Activated naive CD4-positive, alpha-beta T cell treated with anti-CD3 and anti-CD28 coated beads, Interleukin-2, amount 10 ng/mL, durations not matched to agents 7 days and 5 days (primary cell): ENCODE results near the gene BEAN1.

Experiments
- CTCF ChIA-PET: fragments of 350-600 bp; sonication (Branson Sonifier 250); formaldehyde crosslinking; loops from one replicate; lab custom pipeline; 2021; ENCODE audit warnings: antibody characterized with exemption; lab: Charles Lee
- DNase-seq: peaks from one replicate; pipeline ENCODE4 v3.0.0-alpha.2; 2020
- H3K27ac Mint-ChIP-seq: one replicate; pipeline ENCODE4 v1.8.0; 2021; ENCODE audit warnings: mild to moderate bottlenecking, moderate library complexity, mixed read lengths
- H3K27me3 Mint-ChIP-seq: one replicate; pipeline ENCODE4 v1.8.0; 2021; ENCODE audit warnings: mild to moderate bottlenecking, mixed read lengths
- H3K36me3 Mint-ChIP-seq: one replicate; pipeline ENCODE4 v1.8.0; 2021; ENCODE audit warnings: mixed read lengths
- H3K4me1 Mint-ChIP-seq: one replicate; pipeline ENCODE4 v1.8.0; 2021; ENCODE audit warnings: mixed read lengths
- H3K4me3 Mint-ChIP-seq: one replicate; pipeline ENCODE4 v1.8.0; 2021; ENCODE audit warnings: mild to moderate bottlenecking, moderate library complexity, mixed read lengths
- H3K9me3 Mint-ChIP-seq: one replicate; pipeline ENCODE4 v1.8.0; 2021; ENCODE audit warnings: mixed read lengths

BEAN1 gene

DNA sequence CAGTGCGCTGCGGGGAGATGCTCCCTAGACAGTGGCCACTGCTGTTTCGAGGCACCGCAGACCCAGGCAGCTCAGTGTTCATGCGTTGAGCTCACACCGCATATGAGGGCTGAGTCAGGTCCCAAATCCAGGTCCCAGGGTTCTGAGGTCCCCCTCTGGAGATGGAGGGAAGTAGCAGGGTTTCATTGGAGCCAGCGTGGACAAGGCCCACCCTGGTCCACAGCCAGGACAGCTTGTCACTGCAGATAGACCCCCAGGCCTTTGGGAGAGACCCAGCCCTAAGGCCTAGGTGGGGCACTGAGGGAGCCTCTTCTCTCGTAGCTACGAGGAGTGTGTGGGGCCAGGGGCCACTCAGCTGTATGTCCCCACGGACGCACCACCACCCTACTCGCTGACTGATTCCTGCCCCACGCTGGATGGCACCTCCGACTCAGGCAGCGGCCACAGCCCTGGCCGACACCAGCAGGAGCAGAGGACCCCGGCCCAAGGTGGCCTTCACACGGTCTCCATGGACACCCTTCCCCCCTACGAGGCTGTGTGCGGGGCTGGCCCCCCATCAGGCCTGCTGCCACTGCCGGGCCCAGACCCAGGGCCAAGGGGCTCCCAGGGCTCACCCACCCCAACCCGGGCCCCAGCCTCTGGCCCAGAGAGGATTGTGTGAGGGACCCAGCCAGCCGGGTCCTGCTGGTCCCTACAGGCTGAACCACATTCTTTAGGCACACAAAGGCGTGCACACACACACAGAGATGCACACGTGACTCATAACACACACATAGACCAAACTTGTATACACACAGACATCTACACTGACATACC is 53.4 kb downstream of the BEAN1 start:
- no peak for DNase-seq
- Mint-ChIP-seq H3K4me1 (peaks cover 42% of the 10 kb centered on the region), H3K9me3 (no peaks in the 10 kb centered on the region), H3K27me3 (peaks cover 25% of the 10 kb centered on the region), H3K36me3 (no peaks in the 10 kb centered on the region), H3K27ac (peak overlapping the region; percentile 76), H3K4me3 (no peak overlapping the region)
- CTCF ChIA-PET = interaction anchor here (0.9 to 10.3 kb wide), 8 partner anchors 25 to 109 kb away, joined by 3 to 75 read pairs (median 4); no protein-coding TSS in a partner anchor

DNA sequence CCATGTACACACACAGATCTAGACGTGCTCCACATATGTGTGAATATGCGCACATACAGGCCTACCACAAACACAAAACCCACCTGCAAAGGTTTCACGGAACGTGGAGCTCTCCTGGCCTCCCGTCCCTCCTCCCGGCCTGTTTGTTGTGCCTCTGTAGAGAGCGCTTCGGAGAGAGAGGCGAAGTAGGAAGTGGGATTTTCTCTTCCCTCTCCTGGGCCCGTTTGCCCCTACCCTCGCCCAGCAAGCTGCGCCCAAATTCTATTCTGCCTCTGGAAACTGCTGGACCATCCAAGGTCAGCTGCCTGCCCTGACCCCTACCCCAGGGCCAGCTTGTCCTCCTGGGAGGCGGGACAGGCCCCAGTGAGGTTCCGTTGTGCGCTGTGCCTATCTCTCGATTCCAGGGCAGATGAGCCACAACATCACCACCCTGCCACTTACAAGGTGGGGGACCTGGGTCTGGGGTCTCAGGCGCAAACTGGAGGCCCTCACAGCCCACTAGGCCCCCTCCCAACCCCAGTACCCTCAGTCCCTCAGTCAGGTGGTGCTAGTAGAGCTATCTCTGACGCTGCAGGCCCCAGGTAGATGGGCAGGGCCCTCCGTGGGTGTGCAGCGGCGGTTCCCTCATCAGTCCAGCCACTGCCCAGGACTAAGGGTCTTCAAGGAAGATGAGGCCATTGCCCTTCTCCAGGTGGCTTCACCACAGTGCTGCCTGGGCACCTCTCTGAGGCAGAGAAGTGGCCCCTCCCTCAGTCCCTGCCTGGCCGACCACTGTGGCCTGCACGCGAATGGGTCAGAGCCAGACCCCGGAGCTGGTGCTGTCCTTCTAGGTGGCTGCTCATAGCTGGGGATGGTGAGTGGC is 54.2 kb downstream of the BEAN1 start:
- Mint-ChIP-seq H3K4me3 (no peak overlapping the region), H3K36me3 (no peaks in the 10 kb centered on the region), H3K9me3 (no peaks in the 10 kb centered on the region), H3K4me1 (peaks cover 38% of the 10 kb centered on the region), H3K27me3 (peaks cover 27% of the 10 kb centered on the region), H3K27ac (no peak overlapping the region)
- no peak for DNase-seq
- CTCF ChIA-PET = interaction anchor here (0.6 to 10.3 kb wide), 11 partner anchors 25 to 137 kb away, joined by 3 to 75 read pairs (median 6); no protein-coding TSS in a partner anchor

DNA sequence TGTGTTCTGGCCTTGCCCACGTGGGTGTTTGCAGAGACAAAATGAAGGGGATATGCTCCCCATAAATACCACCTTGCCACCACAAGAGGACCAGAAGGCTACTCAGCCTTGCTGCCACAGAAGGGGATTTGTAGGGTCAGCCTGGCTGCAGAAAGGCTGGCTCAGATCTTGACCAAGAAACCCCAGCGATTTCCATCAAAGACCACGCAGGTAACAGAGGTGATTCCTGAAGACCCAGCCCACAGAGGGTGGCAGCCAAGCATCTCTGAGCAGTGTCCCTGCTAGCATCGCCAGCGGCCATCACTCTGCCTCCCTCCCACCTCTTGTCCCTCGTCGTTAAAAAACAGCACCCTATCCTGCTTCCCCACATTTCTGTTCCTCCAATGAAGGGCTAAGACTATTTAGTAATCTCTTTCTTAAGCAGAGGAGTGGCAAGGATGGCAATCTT is 54.9 kb downstream of the BEAN1 start:
- CTCF ChIA-PET = interaction anchor here (0.6 to 10.3 kb wide), 10 partner anchors 27 to 206 kb away, joined by 3 to 65 read pairs (median 6); no protein-coding TSS in a partner anchor
- Mint-ChIP-seq H3K9me3 (no peaks in the 10 kb centered on the region), H3K4me3 (no peak overlapping the region)

DNA sequence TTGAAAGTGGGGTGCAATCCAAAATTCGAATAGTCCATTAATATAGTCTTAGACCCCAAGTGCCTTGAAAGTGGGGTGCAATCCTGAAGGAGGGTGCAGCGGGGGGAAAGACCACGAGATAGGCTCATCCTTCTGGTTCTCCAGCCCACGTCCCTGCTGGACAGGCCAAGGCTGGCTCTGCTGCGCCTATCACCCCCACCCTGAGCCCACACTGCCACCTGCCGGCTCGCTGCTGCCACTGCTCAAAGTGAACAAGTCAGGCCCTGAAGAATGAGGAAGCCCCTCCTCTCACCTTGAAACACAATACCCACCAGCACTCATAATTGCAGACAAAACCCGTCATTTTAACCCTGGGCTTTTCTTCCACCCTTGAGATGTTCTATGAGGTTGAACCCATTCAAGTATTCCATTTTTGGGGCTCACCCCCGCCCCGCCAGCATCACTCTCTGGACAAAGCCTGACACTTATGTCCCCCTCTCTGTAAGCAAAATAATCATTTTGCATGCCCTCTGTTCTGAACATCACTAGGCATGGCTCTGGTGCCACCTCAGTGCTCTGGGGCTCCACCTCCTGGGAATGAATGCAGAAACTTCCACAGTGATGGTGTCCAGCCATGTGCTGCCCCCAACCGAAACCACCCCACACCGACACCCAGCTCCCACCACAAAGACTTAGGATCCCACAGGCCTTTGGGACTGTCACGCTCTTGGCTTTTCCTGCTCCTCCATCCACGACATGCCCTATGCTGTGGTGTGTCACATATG is 56.8 kb downstream of the BEAN1 start:
- no peaks in the 10 kb centered on the region for H3K9me3 Mint-ChIP-seq
- no peak overlapping the region for H3K4me3 Mint-ChIP-seq
- H3K4me1 Mint-ChIP-seq = peaks cover 24% of the 10 kb centered on the region
- H3K27ac Mint-ChIP-seq = no peak overlapping the region
- peak; percentile 84 for DNase-seq
- CTCF ChIA-PET = interaction anchor here (0.9 to 5.1 kb wide), 13 partner anchors 10 to 167 kb away, joined by 3 to 61 read pairs (median 4); no protein-coding TSS in a partner anchor
- H3K36me3 Mint-ChIP-seq = no peaks in the 10 kb centered on the region
- peaks cover 21% of the 10 kb centered on the region for H3K27me3 Mint-ChIP-seq

More for the DNA sequence above, 54.9 kb downstream of the BEAN1 start:
- Mint-ChIP-seq H3K36me3 (no peaks in the 10 kb centered on the region), H3K27me3 (peaks cover 21% of the 10 kb centered on the region), H3K27ac (no peak overlapping the region), H3K4me1 (peaks cover 35% of the 10 kb centered on the region)
- DNase-seq = no peak

DNA sequence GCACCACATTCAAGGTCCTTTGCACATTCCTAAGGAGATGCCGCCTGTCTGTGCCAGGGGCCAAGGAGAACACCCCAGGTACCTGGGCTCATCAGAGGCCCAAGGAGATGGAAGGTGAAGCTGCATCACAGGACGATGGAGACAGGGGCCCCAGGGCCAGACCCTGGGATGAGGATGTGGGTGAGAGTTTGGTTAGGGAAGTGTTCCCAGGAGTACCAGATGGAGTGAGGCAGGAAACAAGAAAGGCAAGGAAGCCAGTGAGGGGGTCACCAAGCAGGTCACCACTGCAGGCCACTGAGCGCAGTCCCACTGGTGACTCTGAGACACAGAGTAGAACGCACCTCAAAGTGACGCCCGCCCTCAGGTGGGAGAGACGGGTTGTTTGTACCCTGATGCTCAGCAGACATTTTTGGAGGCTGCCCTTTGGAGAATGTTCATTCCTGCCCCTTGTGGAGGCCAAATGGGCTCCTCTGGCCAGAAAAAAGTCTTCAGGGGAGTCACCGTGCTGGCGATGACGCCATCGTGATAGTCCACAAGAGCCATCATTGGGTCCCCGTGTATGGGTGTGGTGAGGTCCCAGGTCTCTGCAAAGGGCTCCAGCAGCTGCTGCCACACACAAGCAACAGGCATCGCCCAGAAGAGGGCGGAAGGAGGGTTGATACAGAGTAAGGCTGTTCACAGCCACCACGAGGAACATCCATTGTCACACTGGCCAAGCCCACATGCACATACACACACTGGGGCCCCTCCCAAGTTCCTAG is 57.5 kb downstream of the BEAN1 start:
- Mint-ChIP-seq H3K36me3 (no peaks in the 10 kb centered on the region), H3K27me3 (peaks cover 21% of the 10 kb centered on the region), H3K4me3 (no peak overlapping the region), H3K27ac (no peak overlapping the region), H3K4me1 (peaks cover 16% of the 10 kb centered on the region), H3K9me3 (no peaks in the 10 kb centered on the region)
- CTCF ChIA-PET = interaction anchor here (1.0 to 5.1 kb wide), 7 partner anchors 14 to 127 kb away, joined by 3 to 61 read pairs (median 5); no protein-coding TSS in a partner anchor
- DNase-seq = peak; percentile 37

DNA sequence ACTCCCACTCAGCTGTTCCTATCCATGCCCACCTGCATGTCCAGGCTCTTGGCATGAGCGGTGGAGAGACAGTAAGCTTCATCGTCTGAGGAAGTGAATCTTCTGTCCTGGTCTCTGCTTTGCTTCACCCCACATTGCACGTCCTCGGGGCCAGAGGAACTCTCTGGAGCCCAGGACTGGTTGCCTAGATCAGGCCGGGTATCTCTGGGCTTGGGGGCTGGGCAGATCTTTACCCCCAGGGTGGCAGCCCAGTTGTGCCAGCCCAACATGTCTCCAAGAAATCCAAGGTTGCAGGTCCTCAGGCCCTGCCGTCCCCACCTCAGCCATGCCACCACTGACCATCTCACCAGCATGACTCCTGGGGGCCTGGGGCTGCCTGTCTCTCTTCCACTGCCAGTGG is 58.3 kb downstream of the BEAN1 start:
- Mint-ChIP-seq H3K36me3 (no peaks in the 10 kb centered on the region), H3K9me3 (no peaks in the 10 kb centered on the region), H3K4me3 (no peak overlapping the region), H3K4me1 (peaks cover 16% of the 10 kb centered on the region), H3K27me3 (peaks cover 21% of the 10 kb centered on the region), H3K27ac (no peak overlapping the region)
- DNase-seq = no peak
- CTCF ChIA-PET = interaction anchor here (1.2 to 5.1 kb wide), 5 partner anchors 14 to 128 kb away, joined by 4 to 61 read pairs (median 5); no protein-coding TSS in a partner anchor

DNA sequence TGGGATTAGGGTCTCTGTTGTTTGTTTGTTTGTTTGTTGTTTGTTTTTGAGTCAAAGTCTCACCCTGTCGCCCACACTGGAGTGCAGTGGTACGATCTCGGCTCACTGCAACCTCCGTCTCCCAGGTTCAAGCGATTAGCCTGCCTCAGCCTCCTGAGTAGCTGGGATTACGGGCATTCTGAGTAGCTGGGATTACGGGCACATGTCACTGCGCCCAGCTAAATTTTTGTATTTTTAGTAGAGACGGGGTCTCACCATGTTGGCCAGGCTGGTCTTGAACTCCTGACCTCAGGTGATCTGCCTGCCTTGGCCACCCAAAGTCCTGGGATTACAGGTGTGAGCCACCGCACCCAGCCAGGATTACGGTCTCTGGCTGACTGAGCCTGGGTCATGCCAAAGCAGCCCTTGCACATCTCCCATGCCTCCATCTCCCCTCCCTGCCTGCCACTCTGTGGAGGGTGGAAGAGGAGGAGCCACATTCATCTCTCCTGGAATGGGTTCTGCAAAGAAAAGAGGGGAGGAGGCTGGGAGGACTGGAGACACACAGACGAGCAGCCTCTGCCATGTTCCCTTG is 59.2 kb downstream of the BEAN1 start:
- Mint-ChIP-seq H3K4me1 (peaks cover 16% of the 10 kb centered on the region), H3K27ac (no peak overlapping the region), H3K9me3 (no peaks in the 10 kb centered on the region)

DNA sequence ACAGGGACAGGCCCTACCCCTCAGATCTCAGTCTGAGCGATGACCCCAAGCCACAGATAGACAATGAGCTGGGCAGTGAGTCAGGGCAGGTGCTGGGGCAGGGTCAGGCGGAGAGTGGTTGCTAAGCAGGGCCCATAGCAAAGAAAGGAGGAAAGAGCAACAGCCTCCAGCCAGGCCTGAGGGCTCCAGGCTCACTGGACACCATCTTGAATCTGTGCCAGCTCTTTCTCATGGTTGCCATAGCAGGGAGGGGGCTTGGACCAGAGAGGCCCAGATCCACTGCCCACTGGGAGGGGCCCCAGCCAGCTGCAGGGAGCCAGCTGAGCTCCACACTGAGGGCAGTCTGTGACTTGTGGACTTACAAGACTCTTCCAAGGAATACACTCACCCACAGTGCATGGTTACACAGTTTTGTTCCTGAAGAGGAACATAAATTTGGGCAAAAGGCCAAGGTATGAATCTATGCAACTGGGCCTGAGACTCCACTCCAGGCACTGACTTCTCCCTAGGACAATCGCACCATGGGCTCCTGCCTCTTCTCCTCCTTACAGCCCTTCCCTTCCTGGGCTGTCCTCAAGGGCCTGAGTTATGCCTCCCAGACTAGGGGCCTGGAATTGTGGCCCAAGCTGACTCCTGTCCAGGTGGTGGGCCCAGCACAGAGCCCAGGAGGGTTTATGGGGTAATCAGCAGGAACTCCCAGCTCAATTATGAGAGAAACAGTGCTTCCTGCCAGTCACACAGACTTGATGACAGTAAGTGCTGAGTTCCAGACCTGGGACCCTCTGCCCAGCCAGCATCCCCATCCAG is 59.9 kb downstream of the BEAN1 start:
- CTCF ChIA-PET = interaction anchor here (0.9 to 5.1 kb wide), 5 partner anchors 13 to 121 kb away, joined by 3 to 61 read pairs (median 4); no protein-coding TSS in a partner anchor
- no peak for DNase-seq
- no peaks in the 10 kb centered on the region for H3K9me3 Mint-ChIP-seq
- H3K27me3 Mint-ChIP-seq = peaks cover 31% of the 10 kb centered on the region
- no peak overlapping the region for H3K27ac Mint-ChIP-seq
- no peaks in the 10 kb centered on the region for H3K36me3 Mint-ChIP-seq
- no peak overlapping the region for H3K4me3 Mint-ChIP-seq
- H3K4me1 Mint-ChIP-seq = peaks cover 16% of the 10 kb centered on the region

More for the DNA sequence above, 59.2 kb downstream of the BEAN1 start:
- CTCF ChIA-PET = interaction anchor here (1.1 to 5.1 kb wide), 2 partner anchors 80 to 122 kb away, joined by 5 to 61 read pairs; no protein-coding TSS in a partner anchor
- no peak for DNase-seq
- H3K27me3 Mint-ChIP-seq = peaks cover 30% of the 10 kb centered on the region
- H3K36me3 Mint-ChIP-seq = no peaks in the 10 kb centered on the region
- H3K4me3 Mint-ChIP-seq = no peak overlapping the region

DNA sequence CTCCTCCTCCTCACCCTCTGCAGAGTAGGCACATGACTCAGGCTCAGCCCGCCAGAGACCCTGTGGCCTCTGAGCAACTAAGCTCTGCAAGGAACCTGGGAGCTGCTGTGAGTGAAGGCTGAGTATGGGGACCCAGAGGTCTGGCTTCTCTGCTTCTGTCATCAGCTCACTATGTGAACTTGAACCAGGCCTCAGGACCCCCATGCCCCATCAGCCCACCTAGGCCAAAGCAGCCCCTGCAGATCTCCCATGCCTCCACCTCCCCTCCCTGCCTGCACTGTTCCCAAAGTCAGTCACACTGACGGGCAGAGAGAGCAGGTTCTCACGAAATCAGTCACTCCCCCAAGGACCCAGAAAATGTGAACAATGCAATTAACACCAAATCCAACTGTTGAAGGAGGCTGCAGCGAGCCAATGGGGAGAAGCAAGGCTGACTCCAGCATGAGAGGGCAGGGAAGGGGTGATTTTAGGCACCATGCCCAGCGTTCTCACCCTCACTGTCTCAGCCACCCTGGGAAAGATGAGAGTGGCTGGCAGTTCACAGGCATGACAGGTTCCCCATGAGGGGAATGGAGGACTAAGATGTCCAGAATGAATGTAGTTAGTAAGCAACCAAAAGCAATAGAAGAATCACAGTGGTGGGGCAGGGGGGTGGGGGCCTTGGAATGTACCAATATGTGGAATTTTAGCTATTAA is 60.6 kb downstream of the BEAN1 start:
- CTCF ChIA-PET = interaction anchor here (0.5 to 1.5 kb wide), 7 partner anchors 11 to 121 kb away, joined by 3 to 5 read pairs (median 4); no protein-coding TSS in a partner anchor
- H3K36me3 Mint-ChIP-seq = no peaks in the 10 kb centered on the region

DNA sequence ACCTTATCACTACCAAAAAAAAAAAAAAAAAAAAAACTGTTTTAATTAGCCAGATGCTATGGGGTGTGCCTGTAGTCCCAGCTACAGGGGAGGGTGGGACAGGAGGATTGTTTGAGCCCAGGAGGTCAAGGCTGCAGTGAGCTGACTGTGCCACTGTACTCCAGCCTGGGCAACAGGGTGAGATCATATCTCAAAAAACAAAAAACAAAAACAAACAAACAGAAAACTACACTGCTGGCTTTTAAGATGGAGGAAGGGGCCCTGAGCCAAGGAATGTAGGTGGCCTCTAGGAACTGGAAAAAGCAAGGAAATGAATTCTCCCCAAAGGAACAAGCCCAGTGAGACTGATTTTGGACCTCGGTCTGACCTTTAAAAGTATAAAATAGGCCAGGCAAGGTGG is 61.4 kb downstream of the BEAN1 start:
- peaks cover 26% of the 10 kb centered on the region for H3K27me3 Mint-ChIP-seq
- CTCF ChIA-PET = interaction anchor here (1.1 to 1.5 kb wide), 3 partner anchors 12 to 84 kb away, joined by 3 to 5 read pairs (median 4); no protein-coding TSS in a partner anchor
- H3K4me3 Mint-ChIP-seq = no peak overlapping the region
- H3K9me3 Mint-ChIP-seq = no peaks in the 10 kb centered on the region
- H3K27ac Mint-ChIP-seq = no peak overlapping the region
- H3K36me3 Mint-ChIP-seq = no peaks in the 10 kb centered on the region
- H3K4me1 Mint-ChIP-seq = peaks cover 10% of the 10 kb centered on the region
- no peak for DNase-seq

More for the DNA sequence above, 60.6 kb downstream of the BEAN1 start:
- no peak for DNase-seq
- Mint-ChIP-seq H3K27me3 (peaks cover 29% of the 10 kb centered on the region), H3K9me3 (no peaks in the 10 kb centered on the region), H3K27ac (no peak overlapping the region), H3K4me3 (no peak overlapping the region), H3K4me1 (peaks cover 16% of the 10 kb centered on the region)

DNA sequence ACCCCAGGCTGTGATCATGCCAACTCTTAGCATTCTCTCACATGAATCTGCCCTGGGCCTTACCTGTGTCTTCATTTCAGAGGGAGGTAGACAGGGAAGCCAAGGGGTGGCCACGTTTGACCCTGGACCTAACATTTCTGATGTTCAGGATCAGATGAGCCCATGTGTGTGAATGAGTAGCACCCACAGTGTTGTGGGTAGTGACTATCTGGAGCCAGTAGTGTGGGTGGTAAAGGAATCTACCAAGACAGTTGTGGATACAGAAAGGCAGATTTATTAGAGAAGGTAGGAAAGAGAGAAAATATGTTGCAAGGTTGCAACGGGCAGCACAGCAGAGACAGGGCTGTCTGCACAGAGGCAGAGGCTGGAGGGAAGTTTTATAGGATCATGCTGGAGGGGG is 62.3 kb downstream of the BEAN1 start:
- Mint-ChIP-seq H3K36me3 (no peaks in the 10 kb centered on the region), H3K4me3 (no peak overlapping the region), H3K4me1 (peaks cover under 1% of the 10 kb centered on the region), H3K27ac (no peak overlapping the region), H3K9me3 (no peaks in the 10 kb centered on the region), H3K27me3 (peaks cover 23% of the 10 kb centered on the region)
- CTCF ChIA-PET = interaction anchor here (1.3 kb wide), 1 partner anchor 100 kb away, joined by 3 read pairs; no protein-coding TSS in a partner anchor
- no peak for DNase-seq
